ENCODE results near the gene SLC35G6. TPM values are rescaled to one million over a fixed set of nuclear protein-coding genes. Genes with fewer than 3 reads are reported as not detected.

The SLC35G6 gene
- total and polyA plus RNA-seq, 2 of the 13 experiments (the other 11 are each of a cell fraction or from before 2014, with no cell fraction given): 0.07 TPM; not detected in 1

GRCh38 chr17:7444682-7445618 lies 36.3 kb upstream of the SLC35G6 start, which contains the start of gene CHRNB1 (continued):
- no peak for TF ChIP-seq MLXIP (CRISPR knock-in tag; IDR thresholded peaks at IDR 0.05; ENCODE audit: borderline replicate concordance)
- no peak for TF ChIP-seq KAT2B (IDR thresholded peaks at IDR 0.05; ENCODE audit: borderline replicate concordance, low read depth, low read length)
- peak; percentile 26; the same call in 1 of the 2 replicates for TF ChIP-seq AKAP8 (CRISPR knock-in tag; IDR thresholded peaks at IDR 0.05)

GRCh38 chr17:7445619-7445968 lies 35.7 kb upstream of the SLC35G6 start:
- Histone ChIP-seq H3K27ac (ENCODE audit: extremely low read length, insufficient read depth, low read length) (peak overlapping the region; percentile 73), H2AFZ (ENCODE audit: low read length) (no peak overlapping the region), H3K9me3 (ENCODE audit: low read length) (no peaks in the 10 kb centered on the region), H3K27me3 (ENCODE audit: control insufficient read depth in 1 of 2, insufficient read depth in 2 of 2, low read length in 2 of 2) (peaks cover 4 to 27% of the 10 kb centered on the region in 2 experiments; a peak in 4 of 5 replicates), H4K20me1 (ENCODE audit: insufficient read depth, low read length) (no peaks in the 10 kb centered on the region), H3K4me2 (ENCODE audit: low read depth, low read length) (peak overlapping the region; percentile 89), H3K36me3 (replicated peaks in 1 of 2; ENCODE audit: control insufficient read depth in 1 of 2, insufficient read depth in 2 of 2, low read length in 2 of 2) (no peaks in the 10 kb centered on the region), H3K4me1 (ENCODE audit: insufficient read depth, low read length) (peaks cover 45% of the 10 kb centered on the region), H3K4me3 (replicated peaks in 1 of 3; ENCODE audit: insufficient read depth in 1 of 3, low read depth in 2 of 3, low read length in 3 of 3) (peak overlapping the region; percentile 62 to 85 (median 63)), H3K9ac (ENCODE audit: insufficient read depth, low read depth, low read length) (peak overlapping the region; percentile 75), H3K79me2 (ENCODE audit: insufficient read depth, low read length) (no peaks in the 10 kb centered on the region)
- CTCF ChIA-PET (ENCODE audit: low intra/inter-chr PET ratio, low total read pairs): interaction anchor here (1.3 kb wide), 1 partner anchor 89 kb away, joined by 3 read pairs; no protein-coding TSS in a partner anchor
- FAIRE-seq (peak; percentile 70), DNase-seq (ENCODE audit: low spot score) (peak; percentile 76), ATAC-seq (peak; percentile 88)
- WGBS (ENCODE audit: low lambda C conversion rate): 1% methylated on average over 15 of the region's 16 CpGs
- intact Hi-C loops (cut with micrococcal nuclease; ENCODE audit: unreplicated experiment): loop anchor here (1.0 to 5.0 kb wide), 2 partner anchors 37 to 116 kb away; partner anchors contain the start of genes NEURL4, POLR2A and SLC35G6
- no TSS peak for BruUV-seq (replicated peaks)
- POLR2A ChIA-PET: interaction anchor here (0.6 to 3.7 kb wide), 20 partner anchors 8 to 241 kb away, joined by 3 to 48 read pairs (median 4); partner anchors contain the start of genes CD68, PLSCR3, POLR2A and SLC35G6
- in situ Hi-C loops (cut with HindIII; ENCODE audit: extremely low pct_ligation_motif_present, low pct_unique_long_range_greater_than_20kb): no loop called here
- TF ChIP-seq MAX (IDR thresholded peaks at IDR 0.05): 0 out of 2 replicates have a peak, but pooled peaks have one; percentile 34
- no peak for TF ChIP-seq EHMT2 (IDR thresholded peaks at IDR 0.05; ENCODE audit: borderline replicate concordance, low read depth, low read length)
- TF ChIP-seq ATF1 (CRISPR knock-in tag; IDR thresholded peaks at IDR 0.05): no peak
- no peak for TF ChIP-seq ZNF136 (CRISPR knock-in tag; IDR thresholded peaks at IDR 0.05; ENCODE audit: low read depth)
- peak; percentile 46; the same call in 1 of the 2 replicates for TF ChIP-seq ZBTB43 (CRISPR knock-in tag; conservative IDR thresholded peaks at IDR 0.05)
- peak; percentile 4; the same call in 1 of the 2 replicates for TF ChIP-seq ZNF770 (CRISPR knock-in tag; IDR thresholded peaks at IDR 0.05)
- TF ChIP-seq ZNF430 (CRISPR knock-in tag; IDR thresholded peaks at IDR 0.05): peak; percentile 41; the same call in 1 of the 2 replicates
- no peak for TF ChIP-seq ZNF33A (CRISPR knock-in tag; IDR thresholded peaks at IDR 0.05; ENCODE audit: borderline replicate concordance)
- TF ChIP-seq ZNF232 (CRISPR knock-in tag; IDR thresholded peaks at IDR 0.05; ENCODE audit: borderline replicate concordance): 0 out of 2 replicates have a peak, but pooled peaks have one; percentile 31
- TF ChIP-seq FIP1L1 (IDR thresholded peaks at IDR 0.05; ENCODE audit: borderline replicate concordance, insufficient read depth, low read depth, low read length): no peak
- TF ChIP-seq ZNF746 (CRISPR knock-in tag; IDR thresholded peaks at IDR 0.05): no peak; the same call in 1 of the 2 replicates

Data from HepG2 (cell line).